HFFc6 (cell line): Measurements from ENCODE around the gene EHHADH. TPM values are rescaled to one million over a fixed set of nuclear protein-coding genes. Genes with fewer than 3 reads are reported as not detected.

Experiments used
- DNase-seq: peaks from one replicate; pipeline ENCODE4 v3.0.0-alpha.2; 2018
- H3K27ac Mint-ChIP-seq: 2 replicates; pipeline ENCODE4 v1.8.0; 2020; ENCODE audit warnings: mild to moderate bottlenecking, mixed read lengths
- H3K27me3 Mint-ChIP-seq: 2 replicates; pipeline ENCODE4 v1.8.0; 2021; ENCODE audit warnings: mild to moderate bottlenecking, moderate library complexity, mixed read lengths; ENCODE audit not compliant: insufficient read depth
- H3K36me3 Mint-ChIP-seq: 2 replicates; pipeline ENCODE4 v1.8.0; 2021; ENCODE audit warnings: low read depth, mixed read lengths
- H3K4me1 Mint-ChIP-seq: 2 replicates; pipeline ENCODE4 v1.8.0; 2020; ENCODE audit warnings: low read depth, mixed read lengths
- H3K4me3 Mint-ChIP-seq: 2 replicates; pipeline ENCODE4 v1.8.0; 2020; ENCODE audit warnings: mild to moderate bottlenecking, moderate library complexity, mixed read lengths
- H3K9me3 Mint-ChIP-seq: 2 replicates; pipeline ENCODE4 v1.8.0; 2020; ENCODE audit warnings: mild to moderate bottlenecking, mixed read lengths
- total RNA-seq, 6 experiments: library from RNA; stranded (reverse); fragmentation: NEBNext Ultra II Directional; extraction: Animal tissue kit (Norgen Biotek cat#: 25700); gene quantifications; 2 replicates in 1 of 6; 3 replicates in 5 of 6; pipeline ENCODE4 v1.2.3, GENCODE V29; 2021
- TF ChIP-seq, protein P1 (sequence below): fragments of 200-600 bp; sonication (generic); IDR thresholded peaks from 2 replicates; pipeline ENCODE4 v1.5.0; 2021; ENCODE audit warnings: antibody characterized with exemption, mild to moderate bottlenecking

Gene EHHADH
- total RNA-seq, 6 experiments from 2014 or later, result 4.2 to 7.4 (median 6.4) TPM

DNA sequence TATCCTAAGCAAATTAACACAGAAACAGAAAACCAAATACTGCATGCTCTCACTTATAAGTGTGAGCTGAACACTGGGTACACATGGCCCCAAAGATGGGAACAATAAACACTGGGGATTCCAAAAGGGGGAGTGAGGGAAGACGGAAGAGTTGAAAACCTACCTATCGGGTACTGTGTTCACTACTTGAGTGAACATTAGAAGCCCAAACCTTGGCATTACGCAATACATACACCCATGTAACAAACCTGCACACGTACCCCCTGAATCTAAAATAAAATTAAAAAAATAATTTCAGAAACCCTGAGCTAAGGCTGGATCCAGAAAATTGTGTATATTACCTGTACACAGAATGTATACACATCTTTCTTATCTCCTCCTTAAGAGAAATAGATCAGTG is 58.2 kb downstream of the EHHADH start:
- TF ChIP-seq, protein P1, sequence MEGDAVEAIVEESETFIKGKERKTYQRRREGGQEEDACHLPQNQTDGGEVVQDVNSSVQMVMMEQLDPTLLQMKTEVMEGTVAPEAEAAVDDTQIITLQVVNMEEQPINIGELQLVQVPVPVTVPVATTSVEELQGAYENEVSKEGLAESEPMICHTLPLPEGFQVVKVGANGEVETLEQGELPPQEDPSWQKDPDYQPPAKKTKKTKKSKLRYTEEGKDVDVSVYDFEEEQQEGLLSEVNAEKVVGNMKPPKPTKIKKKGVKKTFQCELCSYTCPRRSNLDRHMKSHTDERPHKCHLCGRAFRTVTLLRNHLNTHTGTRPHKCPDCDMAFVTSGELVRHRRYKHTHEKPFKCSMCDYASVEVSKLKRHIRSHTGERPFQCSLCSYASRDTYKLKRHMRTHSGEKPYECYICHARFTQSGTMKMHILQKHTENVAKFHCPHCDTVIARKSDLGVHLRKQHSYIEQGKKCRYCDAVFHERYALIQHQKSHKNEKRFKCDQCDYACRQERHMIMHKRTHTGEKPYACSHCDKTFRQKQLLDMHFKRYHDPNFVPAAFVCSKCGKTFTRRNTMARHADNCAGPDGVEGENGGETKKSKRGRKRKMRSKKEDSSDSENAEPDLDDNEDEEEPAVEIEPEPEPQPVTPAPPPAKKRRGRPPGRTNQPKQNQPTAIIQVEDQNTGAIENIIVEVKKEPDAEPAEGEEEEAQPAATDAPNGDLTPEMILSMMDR, result no peak

DNA sequence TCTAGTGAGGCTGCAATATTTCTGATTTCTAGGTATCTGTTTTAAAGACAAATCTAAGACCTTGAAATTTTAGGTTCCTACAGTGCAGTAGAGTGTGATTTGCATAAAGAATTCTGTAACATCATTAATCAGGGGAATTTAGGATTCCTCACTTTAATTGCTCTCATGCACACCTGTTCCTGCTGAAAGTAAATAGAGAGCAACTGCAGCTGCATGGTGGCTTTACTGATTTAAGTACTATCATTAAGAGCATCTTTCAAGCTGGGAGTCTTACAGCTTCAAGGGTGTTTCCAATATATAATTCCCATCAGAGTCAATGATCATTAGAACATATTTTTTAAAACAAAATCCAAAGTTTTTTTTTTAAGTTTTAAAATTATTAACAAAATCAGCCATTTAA is 65.0 kb downstream of the EHHADH start:
- H3K4me3 Mint-ChIP-seq, result no peak overlapping the region
- TF ChIP-seq, protein P1, result no peak
- no peak overlapping the region for H3K27ac Mint-ChIP-seq
- H3K9me3 Mint-ChIP-seq, result no peaks in the 10 kb centered on the region
- peaks cover 6% of the 10 kb centered on the region; the same call in 1 of the 2 replicates for H3K4me1 Mint-ChIP-seq
- peaks cover 4% of the 10 kb centered on the region; the same call in 1 of the 2 replicates for H3K27me3 Mint-ChIP-seq
- H3K36me3 Mint-ChIP-seq, result no peaks in the 10 kb centered on the region; the same call in 1 of the 2 replicates
- no peak for DNase-seq

More for the DNA sequence above, 58.2 kb downstream of the EHHADH start:
- Mint-ChIP-seq H3K27ac (no peak overlapping the region), H3K4me3 (no peak overlapping the region), H3K36me3 (peaks cover under 1% of the 10 kb centered on the region), H3K4me1 (peaks cover 12% of the 10 kb centered on the region), H3K9me3 (no peaks in the 10 kb centered on the region), H3K27me3 (no peaks in the 10 kb centered on the region; the same call in 1 of the 2 replicates)
- no peak for DNase-seq

DNA sequence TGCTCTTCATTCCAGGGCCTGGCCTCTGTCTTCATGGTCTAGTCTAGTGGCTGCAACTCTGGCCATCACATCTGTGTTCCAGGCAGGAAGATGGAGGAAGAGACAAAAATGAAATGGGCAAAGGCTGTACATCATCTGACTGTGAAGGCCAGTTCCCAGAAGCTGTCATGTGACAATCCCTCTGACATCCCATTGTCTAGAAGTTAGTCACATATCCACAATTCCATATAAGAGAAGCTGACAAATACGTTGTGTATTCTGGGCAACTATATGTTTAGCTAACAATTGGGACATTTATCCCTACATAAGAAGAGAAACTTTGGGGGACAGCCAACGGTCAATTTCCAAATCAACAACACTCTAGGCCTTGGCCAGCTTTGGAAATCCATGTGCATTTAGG is 66.5 kb downstream of the EHHADH start:
- peaks cover 6% of the 10 kb centered on the region; the same call in 1 of the 2 replicates for H3K4me1 Mint-ChIP-seq
- H3K36me3 Mint-ChIP-seq, result no peaks in the 10 kb centered on the region; the same call in 1 of the 2 replicates
- H3K27ac Mint-ChIP-seq, result no peak overlapping the region
- no peaks in the 10 kb centered on the region for H3K9me3 Mint-ChIP-seq
- no peak overlapping the region for H3K4me3 Mint-ChIP-seq
- no peak for DNase-seq
- TF ChIP-seq, protein P1, result no peak
- H3K27me3 Mint-ChIP-seq, result peaks cover 4% of the 10 kb centered on the region; the same call in 1 of the 2 replicates

DNA sequence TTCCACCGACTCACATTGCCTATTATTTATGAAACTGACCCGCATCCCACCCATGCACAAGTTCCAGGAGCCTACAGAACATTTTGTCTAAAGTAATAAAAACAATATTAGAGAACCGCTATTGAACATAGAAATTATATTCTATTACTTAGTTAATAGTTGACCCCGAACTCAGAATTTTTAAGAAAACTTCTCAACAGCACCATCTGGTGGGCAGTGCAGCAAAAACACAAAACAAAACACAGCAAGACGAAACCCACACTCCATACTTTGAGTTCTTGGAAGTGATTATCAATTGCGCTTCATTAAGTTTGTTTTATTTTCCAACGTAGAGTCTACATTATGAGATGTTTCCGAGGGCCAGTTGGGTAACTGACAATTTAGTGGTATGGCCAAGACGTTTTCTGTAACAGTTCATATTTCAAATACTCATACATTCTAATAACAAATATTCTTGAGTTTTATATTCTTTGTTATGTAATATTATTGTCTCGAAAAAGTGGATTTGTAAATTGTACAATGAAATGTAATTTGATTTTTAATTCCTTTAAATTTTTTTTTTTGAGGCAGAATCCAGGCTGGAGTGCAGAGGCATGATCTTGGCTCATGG is 77.0 kb downstream of the EHHADH start:
- H3K27me3 Mint-ChIP-seq, result no peaks in the 10 kb centered on the region; the same call in none of the 2 replicates
- peaks cover 18% of the 10 kb centered on the region for H3K4me1 Mint-ChIP-seq
- H3K9me3 Mint-ChIP-seq, result no peaks in the 10 kb centered on the region
- H3K36me3 Mint-ChIP-seq, result no peaks in the 10 kb centered on the region
- H3K27ac Mint-ChIP-seq, result no peak overlapping the region
- peak; percentile 28 for DNase-seq
- TF ChIP-seq, protein P1, result peak; percentile 93
- H3K4me3 Mint-ChIP-seq, result no peak overlapping the region

DNA sequence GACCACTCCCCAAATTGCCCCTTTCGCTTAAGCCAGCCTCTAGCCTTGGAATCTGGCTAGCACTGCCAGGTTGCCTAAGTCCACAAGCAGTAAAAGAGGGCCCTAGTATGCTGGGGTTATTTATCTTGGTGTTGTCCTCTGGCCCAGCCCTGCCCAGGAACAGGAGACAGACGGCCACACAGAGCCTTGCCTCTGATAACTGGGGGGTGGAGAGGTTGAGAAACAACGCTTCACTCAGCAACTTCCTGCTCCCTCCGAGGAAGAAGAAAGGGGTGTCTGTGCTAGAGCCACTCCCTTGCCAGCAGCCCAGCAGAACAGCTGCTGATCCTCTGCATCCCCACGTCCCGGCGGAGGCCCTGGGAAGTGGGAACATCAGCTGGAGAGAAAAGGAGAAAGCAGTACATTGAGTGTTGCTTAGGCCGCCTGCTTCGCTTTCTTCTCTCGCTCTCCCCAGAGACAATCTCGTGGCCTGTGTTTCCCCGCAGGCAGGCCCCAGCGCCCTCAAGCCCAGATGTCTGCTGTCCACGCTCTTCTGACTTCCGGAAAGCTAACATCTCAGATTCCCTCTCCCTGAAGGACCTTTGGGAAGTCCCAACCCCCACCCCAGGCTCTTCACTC is 78.4 kb downstream of the EHHADH start:
- Mint-ChIP-seq H3K9me3 (no peaks in the 10 kb centered on the region), H3K27me3 (no peaks in the 10 kb centered on the region; the same call in none of the 2 replicates), H3K4me3 (no peak overlapping the region), H3K4me1 (peaks cover 18% of the 10 kb centered on the region), H3K36me3 (no peaks in the 10 kb centered on the region), H3K27ac (peak overlapping the region; percentile 14; the same call in 1 of the 2 replicates)
- TF ChIP-seq, protein P1, result no peak
- DNase-seq, result no peak
